Glutamatergic neuron (in vitro differentiated cells): ENCODE measurements around the gene IL17A. TPM values are rescaled to one million over a fixed set of nuclear protein-coding genes. Genes with fewer than 3 reads are reported as not detected.

Experiments
- DNase-seq: peaks from one replicate; pipeline ENCODE4 v3.0.0; 2022
- H3K27ac Mint-ChIP-seq: one replicate; pipeline ENCODE4 v1.8.0; 2020; ENCODE audit warnings: mild to moderate bottlenecking, mixed read lengths, inconsistent platforms; ENCODE audit not compliant: unreplicated experiment
- H3K27me3 Mint-ChIP-seq: one replicate; pipeline ENCODE4 v1.8.0; 2020; ENCODE audit warnings: mild to moderate bottlenecking, moderate library complexity, mixed read lengths, inconsistent platforms; ENCODE audit not compliant: unreplicated experiment
- H3K36me3 Mint-ChIP-seq: one replicate; pipeline ENCODE4 v1.8.0; 2020; ENCODE audit warnings: mild to moderate bottlenecking, mixed read lengths, inconsistent platforms; ENCODE audit not compliant: unreplicated experiment
- H3K4me1 Mint-ChIP-seq: one replicate; pipeline ENCODE4 v1.8.0; 2020; ENCODE audit warnings: mild to moderate bottlenecking, low read depth, mixed read lengths, inconsistent platforms; ENCODE audit not compliant: unreplicated experiment
- H3K4me3 Mint-ChIP-seq: one replicate; pipeline ENCODE4 v1.8.0; 2020; ENCODE audit warnings: mild to moderate bottlenecking, mixed read lengths, inconsistent platforms; ENCODE audit not compliant: unreplicated experiment
- H3K9me3 Mint-ChIP-seq: one replicate; pipeline ENCODE4 v1.8.0; 2020; ENCODE audit warnings: mild to moderate bottlenecking, moderate library complexity, mixed read lengths, inconsistent platforms; ENCODE audit not compliant: unreplicated experiment
- CTCF ChIP-seq: fragments of 200-600 bp; sonication (generic); IDR thresholded peaks from one replicate; pipeline ENCODE4 v1.5.0; 2021; ENCODE audit not compliant: partially characterized antibody, unreplicated experiment
- total RNA-seq: library from RNA; stranded (reverse); fragmentation: NEBNext Ultra II Directional; extraction: Animal tissue kit (Norgen Biotek cat#: 25700); gene quantifications from one replicate; pipeline ENCODE4 v1.2.1, GENCODE V29; 2021; ENCODE audit not compliant: unreplicated experiment

Gene IL17A
- total RNA-seq, 1 donor from 2014 or later = not detected

GRCh38 chr6:52157301-52157941 is 28.8 kb upstream of the IL17A start:
- no peaks in the 10 kb centered on the region for H3K27me3 Mint-ChIP-seq
- TF ChIP-seq CTCF = no peak
- no peaks in the 10 kb centered on the region for H3K9me3 Mint-ChIP-seq
- no peak overlapping the region for H3K4me3 Mint-ChIP-seq
- no peak overlapping the region for H3K27ac Mint-ChIP-seq
- no peaks in the 10 kb centered on the region for H3K36me3 Mint-ChIP-seq
- no peak for DNase-seq
- no peaks in the 10 kb centered on the region for H3K4me1 Mint-ChIP-seq

- no peak for DNase-seq
- TF ChIP-seq CTCF = no peak
- H3K27ac Mint-ChIP-seq = no peak overlapping the region
- H3K4me3 Mint-ChIP-seq = no peak overlapping the region
- H3K36me3 Mint-ChIP-seq = no peaks in the 10 kb centered on the region
- no peaks in the 10 kb centered on the region for H3K4me1 Mint-ChIP-seq
- no peaks in the 10 kb centered on the region for H3K27me3 Mint-ChIP-seq
- H3K9me3 Mint-ChIP-seq = no peaks in the 10 kb centered on the region
Observed at GRCh38 chr6:52160472-52161104, 25.6 kb upstream of the IL17A start.

- no peak for TF ChIP-seq CTCF
- Mint-ChIP-seq H3K9me3 (no peaks in the 10 kb centered on the region), H3K4me3 (no peak overlapping the region), H3K36me3 (no peaks in the 10 kb centered on the region), H3K4me1 (no peaks in the 10 kb centered on the region), H3K27ac (no peak overlapping the region), H3K27me3 (no peaks in the 10 kb centered on the region)
- DNase-seq = no peak
Observed at GRCh38 chr6:52161689-52162438, 24.3 kb upstream of the IL17A start.

- Mint-ChIP-seq H3K27ac (no peak overlapping the region), H3K4me3 (no peak overlapping the region), H3K36me3 (no peaks in the 10 kb centered on the region), H3K27me3 (no peaks in the 10 kb centered on the region), H3K9me3 (no peaks in the 10 kb centered on the region), H3K4me1 (no peaks in the 10 kb centered on the region)
- DNase-seq = no peak
- TF ChIP-seq CTCF = peak; percentile 26
Observed at GRCh38 chr6:52162940-52163908, 23.0 kb upstream of the IL17A start.
